Measurements from ENCODE around the gene HTRA2.

GRCh38 chr2:74489906-74490305 lies 39.8 kb upstream of the HTRA2 start:
- TF ChIP-seq CTCF (IDR thresholded peaks at IDR 0.05; ENCODE audit: low read depth, low read length) (no peak), EZH2phosphoT487 (IDR thresholded peaks at IDR 0.05; ENCODE audit: low read depth) (no peak)
